ENCODE results near the gene LDHA.

DNA sequence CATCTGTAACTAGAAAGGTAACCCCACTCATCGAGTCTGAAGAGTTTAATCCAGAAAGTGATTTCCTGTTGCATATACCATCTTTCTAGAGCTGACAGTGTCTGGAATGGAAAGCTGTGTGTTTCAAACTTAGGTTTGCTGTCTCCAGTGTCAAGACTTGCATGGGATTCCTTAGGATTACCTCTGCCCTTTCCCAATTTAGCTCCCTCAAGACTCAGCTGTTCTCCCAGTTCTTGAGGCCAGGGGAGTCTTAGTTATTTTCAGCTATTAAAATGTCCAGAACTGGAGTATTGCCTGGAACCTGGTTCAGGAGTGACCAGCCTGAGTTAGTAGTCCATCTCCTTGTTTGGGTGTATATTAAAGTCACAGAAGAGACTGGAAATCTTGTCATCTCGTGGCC, 25.0 kb upstream of the LDHA start:
- TF ChIP-seq POLR2A (IDR thresholded peaks at IDR 0.05), result no peak
- TF ChIP-seq EP300 (IDR thresholded peaks at IDR 0.05), result no peak
- TF ChIP-seq, protein P1, sequence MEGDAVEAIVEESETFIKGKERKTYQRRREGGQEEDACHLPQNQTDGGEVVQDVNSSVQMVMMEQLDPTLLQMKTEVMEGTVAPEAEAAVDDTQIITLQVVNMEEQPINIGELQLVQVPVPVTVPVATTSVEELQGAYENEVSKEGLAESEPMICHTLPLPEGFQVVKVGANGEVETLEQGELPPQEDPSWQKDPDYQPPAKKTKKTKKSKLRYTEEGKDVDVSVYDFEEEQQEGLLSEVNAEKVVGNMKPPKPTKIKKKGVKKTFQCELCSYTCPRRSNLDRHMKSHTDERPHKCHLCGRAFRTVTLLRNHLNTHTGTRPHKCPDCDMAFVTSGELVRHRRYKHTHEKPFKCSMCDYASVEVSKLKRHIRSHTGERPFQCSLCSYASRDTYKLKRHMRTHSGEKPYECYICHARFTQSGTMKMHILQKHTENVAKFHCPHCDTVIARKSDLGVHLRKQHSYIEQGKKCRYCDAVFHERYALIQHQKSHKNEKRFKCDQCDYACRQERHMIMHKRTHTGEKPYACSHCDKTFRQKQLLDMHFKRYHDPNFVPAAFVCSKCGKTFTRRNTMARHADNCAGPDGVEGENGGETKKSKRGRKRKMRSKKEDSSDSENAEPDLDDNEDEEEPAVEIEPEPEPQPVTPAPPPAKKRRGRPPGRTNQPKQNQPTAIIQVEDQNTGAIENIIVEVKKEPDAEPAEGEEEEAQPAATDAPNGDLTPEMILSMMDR (IDR thresholded peaks at IDR 0.05), result no peak

Measured in stomach (tissue), 4 donors.